ENCODE data around the gene ZG16. TPM values are rescaled to one million over a fixed set of nuclear protein-coding genes. Genes with fewer than 3 reads are reported as not detected.

Gene ZG16
- polyA plus RNA-seq, 1 donor from 2014 or later = not detected

GRCh38 chr16:29820730-29821642 is 42.9 kb downstream of the ZG16 start:
- H3K27me3 ChIP-seq (ENCODE audit: insufficient read depth, low read depth, low read length) = no peaks in the 10 kb centered on the region
- H3K9ac ChIP-seq (ENCODE audit: low read length) = no peak overlapping the region
- no peaks in the 10 kb centered on the region for H3K9me3 ChIP-seq (ENCODE audit: low read length)
- no peaks in the 10 kb centered on the region for H3F3A ChIP-seq (ENCODE audit: insufficient read depth, low read length, poor library complexity, severe bottlenecking)
- no peaks in the 10 kb centered on the region for H4K20me1 ChIP-seq (ENCODE audit: insufficient read depth)
- H3K79me2 ChIP-seq (replicated peaks; ENCODE audit: insufficient read depth, low read length) = peaks cover 6% of the 10 kb centered on the region
- no peaks in the 10 kb centered on the region for H3K36me3 ChIP-seq (ENCODE audit: insufficient read depth, low read length)
- H3K4me2 ChIP-seq (ENCODE audit: low read length) = no peak overlapping the region
- H3K9me2 ChIP-seq (ENCODE audit: insufficient read depth, low read length) = no peaks in the 10 kb centered on the region
- no peak overlapping the region for H3K27ac ChIP-seq (ENCODE audit: low read length)
- H2AFZ ChIP-seq (ENCODE audit: low read depth, low read length) = no peak overlapping the region
- TF ChIP-seq EZH2 (IDR thresholded peaks at IDR 0.05; ENCODE audit: borderline replicate concordance, insufficient read depth, low read length, poor library complexity, severe bottlenecking) (no peak), MXI1 (conservative IDR thresholded peaks at IDR 0.05; ENCODE audit: poor library complexity, severe bottlenecking) (no peak), RAD21 (conservative IDR thresholded peaks at IDR 0.05) (no peak), POLR2AphosphoS5 (IDR thresholded peaks at IDR 0.05) (no peak)
- TF ChIP-seq, protein P1, sequence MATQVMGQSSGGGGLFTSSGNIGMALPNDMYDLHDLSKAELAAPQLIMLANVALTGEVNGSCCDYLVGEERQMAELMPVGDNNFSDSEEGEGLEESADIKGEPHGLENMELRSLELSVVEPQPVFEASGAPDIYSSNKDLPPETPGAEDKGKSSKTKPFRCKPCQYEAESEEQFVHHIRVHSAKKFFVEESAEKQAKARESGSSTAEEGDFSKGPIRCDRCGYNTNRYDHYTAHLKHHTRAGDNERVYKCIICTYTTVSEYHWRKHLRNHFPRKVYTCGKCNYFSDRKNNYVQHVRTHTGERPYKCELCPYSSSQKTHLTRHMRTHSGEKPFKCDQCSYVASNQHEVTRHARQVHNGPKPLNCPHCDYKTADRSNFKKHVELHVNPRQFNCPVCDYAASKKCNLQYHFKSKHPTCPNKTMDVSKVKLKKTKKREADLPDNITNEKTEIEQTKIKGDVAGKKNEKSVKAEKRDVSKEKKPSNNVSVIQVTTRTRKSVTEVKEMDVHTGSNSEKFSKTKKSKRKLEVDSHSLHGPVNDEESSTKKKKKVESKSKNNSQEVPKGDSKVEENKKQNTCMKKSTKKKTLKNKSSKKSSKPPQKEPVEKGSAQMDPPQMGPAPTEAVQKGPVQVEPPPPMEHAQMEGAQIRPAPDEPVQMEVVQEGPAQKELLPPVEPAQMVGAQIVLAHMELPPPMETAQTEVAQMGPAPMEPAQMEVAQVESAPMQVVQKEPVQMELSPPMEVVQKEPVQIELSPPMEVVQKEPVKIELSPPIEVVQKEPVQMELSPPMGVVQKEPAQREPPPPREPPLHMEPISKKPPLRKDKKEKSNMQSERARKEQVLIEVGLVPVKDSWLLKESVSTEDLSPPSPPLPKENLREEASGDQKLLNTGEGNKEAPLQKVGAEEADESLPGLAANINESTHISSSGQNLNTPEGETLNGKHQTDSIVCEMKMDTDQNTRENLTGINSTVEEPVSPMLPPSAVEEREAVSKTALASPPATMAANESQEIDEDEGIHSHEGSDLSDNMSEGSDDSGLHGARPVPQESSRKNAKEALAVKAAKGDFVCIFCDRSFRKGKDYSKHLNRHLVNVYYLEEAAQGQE (IDR thresholded peaks at IDR 0.05; ENCODE audit: borderline replicate concordance) = no peak
- TF ChIP-seq, protein P2, sequence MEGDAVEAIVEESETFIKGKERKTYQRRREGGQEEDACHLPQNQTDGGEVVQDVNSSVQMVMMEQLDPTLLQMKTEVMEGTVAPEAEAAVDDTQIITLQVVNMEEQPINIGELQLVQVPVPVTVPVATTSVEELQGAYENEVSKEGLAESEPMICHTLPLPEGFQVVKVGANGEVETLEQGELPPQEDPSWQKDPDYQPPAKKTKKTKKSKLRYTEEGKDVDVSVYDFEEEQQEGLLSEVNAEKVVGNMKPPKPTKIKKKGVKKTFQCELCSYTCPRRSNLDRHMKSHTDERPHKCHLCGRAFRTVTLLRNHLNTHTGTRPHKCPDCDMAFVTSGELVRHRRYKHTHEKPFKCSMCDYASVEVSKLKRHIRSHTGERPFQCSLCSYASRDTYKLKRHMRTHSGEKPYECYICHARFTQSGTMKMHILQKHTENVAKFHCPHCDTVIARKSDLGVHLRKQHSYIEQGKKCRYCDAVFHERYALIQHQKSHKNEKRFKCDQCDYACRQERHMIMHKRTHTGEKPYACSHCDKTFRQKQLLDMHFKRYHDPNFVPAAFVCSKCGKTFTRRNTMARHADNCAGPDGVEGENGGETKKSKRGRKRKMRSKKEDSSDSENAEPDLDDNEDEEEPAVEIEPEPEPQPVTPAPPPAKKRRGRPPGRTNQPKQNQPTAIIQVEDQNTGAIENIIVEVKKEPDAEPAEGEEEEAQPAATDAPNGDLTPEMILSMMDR (IDR thresholded peaks at IDR 0.05; ENCODE audit: poor library complexity, severe bottlenecking) = no peak
- no peak overlapping the region for H3K4me3 ChIP-seq (ENCODE audit: low read length)

- Histone ChIP-seq H2AFZ (ENCODE audit: low read depth, low read length) (no peak overlapping the region), H3K9me2 (ENCODE audit: insufficient read depth, low read length) (no peaks in the 10 kb centered on the region), H3K9me3 (ENCODE audit: low read length) (no peaks in the 10 kb centered on the region), H3K4me2 (ENCODE audit: low read length) (no peak overlapping the region), H3K27ac (ENCODE audit: low read length) (no peak overlapping the region), H3K27me3 (ENCODE audit: insufficient read depth, low read depth, low read length) (no peaks in the 10 kb centered on the region), H3F3A (ENCODE audit: insufficient read depth, low read length, poor library complexity, severe bottlenecking) (no peaks in the 10 kb centered on the region), H3K79me2 (replicated peaks; ENCODE audit: insufficient read depth, low read length) (peaks cover 6% of the 10 kb centered on the region), H3K4me3 (ENCODE audit: low read length) (no peak overlapping the region), H3K9ac (ENCODE audit: low read length) (no peak overlapping the region), H3K36me3 (ENCODE audit: insufficient read depth, low read length) (no peaks in the 10 kb centered on the region), H4K20me1 (ENCODE audit: insufficient read depth) (no peaks in the 10 kb centered on the region)
- TF ChIP-seq EZH2 (IDR thresholded peaks at IDR 0.05; ENCODE audit: borderline replicate concordance, insufficient read depth, low read length, poor library complexity, severe bottlenecking) (no peak), MXI1 (conservative IDR thresholded peaks at IDR 0.05; ENCODE audit: poor library complexity, severe bottlenecking) (no peak), TAF1 (IDR thresholded peaks at IDR 0.05; ENCODE audit: low read depth) (no peak), POLR2AphosphoS5 (IDR thresholded peaks at IDR 0.05) (no peak), SMC3 (conservative IDR thresholded peaks at IDR 0.05; ENCODE audit: poor library complexity) (no peak), RAD21 (conservative IDR thresholded peaks at IDR 0.05) (no peak), EP300 (conservative IDR thresholded peaks at IDR 0.05; ENCODE audit: poor library complexity, severe bottlenecking) (no peak)
- TF ChIP-seq, protein P2 (IDR thresholded peaks at IDR 0.05; ENCODE audit: poor library complexity, severe bottlenecking) = no peak
- TF ChIP-seq, protein P1 (IDR thresholded peaks at IDR 0.05; ENCODE audit: borderline replicate concordance) = no peak
Measured at GRCh38 chr16:29821643-29822115, 43.6 kb downstream of the ZG16 start.
